Ovary (tissue), 3 donors: ENCODE results near the gene HYOU1.

Experiments used
- CTCF ChIP-seq, 3 donors: fragments of 450-650 bp in 2 of 3; fragments of 200-600 bp in 1 of 3; IDR thresholded peaks; one replicate each; pipeline versions ENCODE4 v1.5.1 to v1.8.0; 2016 to 2022; ENCODE audit warnings: antibody characterized with exemption in 3 of 3, mild to moderate bottlenecking in 1 of 3
- EP300 ChIP-seq: sonication (generic); formaldehyde crosslinking; IDR thresholded peaks from one replicate; pipeline ENCODE4 v1.6.1; 2017; ENCODE audit warnings: antibody characterized with exemption
- POLR2A ChIP-seq: fragments of 450-650 bp; IDR thresholded peaks from one replicate; pipeline ENCODE4 v1.6.1; 2017; ENCODE audit warnings: antibody characterized with exemption, mild to moderate bottlenecking, moderate library complexity
- donor health status: DM: no; HTN: no; CAD: no.

- TF ChIP-seq POLR2A = no peak
- no peak for TF ChIP-seq CTCF (IDR thresholded peaks at IDR 0.05)
- TF ChIP-seq EP300 = no peak
Observed at GRCh38 chr11:119016216-119017009, 40.6 kb downstream of the HYOU1 start.
